Subcutaneous abdominal adipose tissue (tissue), 5 donors: ENCODE results near the gene CD1C.
"Not testable (repeated sequence)": the region's sequence is repeated elsewhere in the genome, so short reads cannot be mapped to it uniquely, and the experiment has no call there.

Experiments used
- H3K27ac ChIP-seq: one replicate; pipeline ENCODE4 v1.7.0; 2013; ENCODE audit warnings: low read depth, mild to moderate bottlenecking, inconsistent platforms, low read length, moderate library complexity
- H3K27me3 ChIP-seq, 5 donors: one replicate each; pipeline ENCODE4 v1.7.0; 2013; ENCODE audit warnings: low read length in 5 of 5, inconsistent platforms in 1 of 5; ENCODE audit not compliant: control insufficient read depth in 5 of 5, insufficient read depth in 4 of 5
- H3K36me3 ChIP-seq, 5 donors: one replicate each; pipeline ENCODE4 v1.7.0; 2013; ENCODE audit warnings: low read length in 5 of 5; ENCODE audit not compliant: control insufficient read depth in 5 of 5, insufficient read depth in 5 of 5
- H3K4me1 ChIP-seq, 5 donors: one replicate each; pipeline ENCODE4 v1.7.0; 2013; ENCODE audit warnings: low read length in 5 of 5, mild to moderate bottlenecking in 3 of 5, moderate library complexity in 1 of 5; ENCODE audit not compliant: control insufficient read depth in 5 of 5, insufficient read depth in 5 of 5
- H3K4me3 ChIP-seq, 5 donors: one replicate each; pipeline ENCODE4 v1.7.0; 2013; ENCODE audit warnings: low read length in 5 of 5, low read depth in 1 of 5
- H3K9ac ChIP-seq, 5 donors: one replicate each; pipeline ENCODE4 v1.7.0; 2013; ENCODE audit warnings: low read length in 5 of 5, mild to moderate bottlenecking in 4 of 5, moderate library complexity in 3 of 5
- H3K9me3 ChIP-seq, 5 donors: one replicate each; pipeline ENCODE4 v1.7.0; 2013; ENCODE audit warnings: low read length in 5 of 5; ENCODE audit not compliant: control insufficient read depth in 5 of 5
- donor health status: healthy.
- donor health status: healthy.
- donor health status: healthy.
- donor health status: healthy.
- donor health status: healthy.

The CD1C gene

GRCh38 chr1:158289811-158290210, at the start of gene CD1C:
CD1C (plus strand) TSS chr1:158289923; CDS start chr1:158290065, 142 bp downstream.
- Histone ChIP-seq H3K9ac (no peak within 1 kb of the TSS), H3K36me3 (no peaks in the 10 kb centered on the region), H3K4me1 (peaks cover 0 to 23% (median 4%) of the 10 kb centered on the region in 5 donors), H3K4me3 (no peak within 1 kb of the TSS), H3K27ac (no peak within 1 kb of the TSS), H3K27me3 (no peaks in the 10 kb centered on the region), H3K9me3 (no peaks in the 10 kb centered on the region)

- Histone ChIP-seq H3K4me3 (no peak overlapping the region), H3K4me1 (peaks cover 0 to 11% (median 0%) of the 10 kb centered on the region in 5 donors), H3K27ac (no peak overlapping the region), H3K27me3 (no peaks in the 10 kb centered on the region), H3K9me3 (peaks cover 0 to 3% (median 0%) of the 10 kb centered on the region in 5 donors), H3K9ac (no peak overlapping the region), H3K36me3 (no peaks in the 10 kb centered on the region)
Measured at GRCh38 chr1:158246650-158247049, 43.1 kb upstream of the CD1C start.

- Histone ChIP-seq H3K4me1 (peaks cover 0 to 11% (median 0%) of the 10 kb centered on the region in 5 donors), H3K9ac (no peak overlapping the region), H3K4me3 (no peak overlapping the region), H3K27ac (no peak overlapping the region), H3K36me3 (no peaks in the 10 kb centered on the region), H3K9me3 (peaks cover 0 to 1% (median 0%) of the 10 kb centered on the region in 5 donors), H3K27me3 (no peaks in the 10 kb centered on the region)
Measured at GRCh38 chr1:158248118-158248517, 41.6 kb upstream of the CD1C start.

GRCh38 chr1:158248771-158249170, 41.0 kb upstream of the CD1C start:
- H3K4me1 ChIP-seq: peaks cover 0 to 11% (median 0%) of the 10 kb centered on the region in 5 donors
- H3K36me3 ChIP-seq: no peaks in the 10 kb centered on the region
- H3K4me3 ChIP-seq: no peak overlapping the region
- no peak overlapping the region for H3K9ac ChIP-seq
- no peaks in the 10 kb centered on the region for H3K27me3 ChIP-seq
- no peaks in the 10 kb centered on the region for H3K9me3 ChIP-seq
- no peak overlapping the region for H3K27ac ChIP-seq

DNA sequence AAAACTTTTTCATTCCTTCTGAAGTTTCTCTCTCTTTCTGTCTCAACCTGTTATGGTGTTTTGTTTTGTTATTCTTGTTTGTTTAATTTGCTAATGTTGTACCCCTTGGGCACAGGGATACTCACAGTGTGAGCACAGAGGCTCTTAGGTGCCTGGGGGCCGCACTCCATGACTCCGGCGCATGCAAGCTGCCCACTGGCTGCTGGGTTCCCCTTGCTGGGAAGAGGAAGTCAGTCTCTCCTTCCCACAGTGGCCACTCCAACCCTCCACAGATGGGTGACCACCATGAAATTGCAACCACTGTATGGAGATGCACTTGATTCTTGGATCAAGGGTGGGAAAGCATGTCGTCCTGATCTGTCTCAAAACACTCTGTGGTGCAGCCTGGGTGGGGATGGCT, 40.1 kb upstream of the CD1C start:
- Histone ChIP-seq H3K27me3 (no peaks in the 10 kb centered on the region), H3K4me3 (no peak overlapping the region), H3K9me3 (no peaks in the 10 kb centered on the region), H3K36me3 (no peaks in the 10 kb centered on the region), H3K4me1 (peaks cover 0 to 11% (median 0%) of the 10 kb centered on the region in 5 donors), H3K9ac (no peak overlapping the region), H3K27ac (no peak overlapping the region)

DNA sequence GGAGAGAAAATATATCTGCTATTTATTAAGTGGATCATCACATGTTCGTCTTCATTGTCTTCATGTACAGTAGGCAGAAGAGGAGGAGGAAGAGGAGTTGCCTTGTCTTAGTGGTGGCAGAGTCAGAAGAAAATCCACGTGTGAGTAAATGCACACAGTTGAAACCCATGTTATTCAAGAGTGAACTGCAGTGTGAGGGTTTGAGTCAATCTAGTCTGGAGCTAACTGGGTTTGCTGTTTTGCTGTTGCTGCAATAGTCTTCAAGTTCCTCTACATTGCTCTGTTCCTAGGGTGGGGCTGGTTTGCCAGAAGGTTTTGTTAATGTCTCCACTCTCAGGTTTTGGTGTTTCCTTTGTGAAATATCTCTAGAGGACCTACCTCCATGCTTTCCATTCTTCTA, 38.6 kb upstream of the CD1C start:
- peaks cover 0 to 11% (median 0%) of the 10 kb centered on the region in 5 donors for H3K4me1 ChIP-seq
- H3K9me3 ChIP-seq: no peaks in the 10 kb centered on the region
- H3K36me3 ChIP-seq: no peaks in the 10 kb centered on the region
- no peak overlapping the region for H3K9ac ChIP-seq
- H3K27me3 ChIP-seq: peaks cover 0 to 2% (median 0%) of the 10 kb centered on the region in 5 donors
- H3K4me3 ChIP-seq: no peak overlapping the region
- H3K27ac ChIP-seq: no peak overlapping the region

- H3K27ac ChIP-seq: no peak overlapping the region
- H3K9ac ChIP-seq: no peak overlapping the region
- H3K27me3 ChIP-seq: peaks cover 0 to 2% (median 0%) of the 10 kb centered on the region in 5 donors
- H3K4me1 ChIP-seq: peaks cover 0 to 3% (median 0%) of the 10 kb centered on the region in 5 donors
- no peak overlapping the region for H3K4me3 ChIP-seq
- H3K36me3 ChIP-seq: no peaks in the 10 kb centered on the region
- H3K9me3 ChIP-seq: no peaks in the 10 kb centered on the region
Measured at GRCh38 chr1:158255656-158256055, 34.1 kb upstream of the CD1C start.

- H3K9me3 ChIP-seq, H3K36me3 ChIP-seq, H3K27me3 ChIP-seq, H3K4me3 ChIP-seq, H3K9ac ChIP-seq, H3K4me1 ChIP-seq, H3K27ac ChIP-seq: not testable (repeated sequence)
Measured at GRCh38 chr1:158256747-158257146, 33.0 kb upstream of the CD1C start.

GRCh38 chr1:158257888-158258287, 31.8 kb upstream of the CD1C start:
- Histone ChIP-seq H3K36me3 (no peaks in the 10 kb centered on the region), H3K4me1 (peaks cover 0 to 3% (median 0%) of the 10 kb centered on the region in 5 donors), H3K27me3 (peaks cover 0 to 2% (median 0%) of the 10 kb centered on the region in 5 donors), H3K27ac (no peak overlapping the region), H3K9me3 (no peaks in the 10 kb centered on the region), H3K4me3 (no peak overlapping the region), H3K9ac (no peak overlapping the region)

GRCh38 chr1:158259117-158259516, 30.6 kb upstream of the CD1C start:
- Histone ChIP-seq H3K9ac (no peak overlapping the region), H3K9me3 (no peaks in the 10 kb centered on the region), H3K27me3 (peaks cover 0 to 2% (median 0%) of the 10 kb centered on the region in 5 donors), H3K4me3 (no peak overlapping the region), H3K27ac (no peak overlapping the region), H3K36me3 (no peaks in the 10 kb centered on the region), H3K4me1 (peaks cover 0 to 3% (median 0%) of the 10 kb centered on the region in 5 donors)

DNA sequence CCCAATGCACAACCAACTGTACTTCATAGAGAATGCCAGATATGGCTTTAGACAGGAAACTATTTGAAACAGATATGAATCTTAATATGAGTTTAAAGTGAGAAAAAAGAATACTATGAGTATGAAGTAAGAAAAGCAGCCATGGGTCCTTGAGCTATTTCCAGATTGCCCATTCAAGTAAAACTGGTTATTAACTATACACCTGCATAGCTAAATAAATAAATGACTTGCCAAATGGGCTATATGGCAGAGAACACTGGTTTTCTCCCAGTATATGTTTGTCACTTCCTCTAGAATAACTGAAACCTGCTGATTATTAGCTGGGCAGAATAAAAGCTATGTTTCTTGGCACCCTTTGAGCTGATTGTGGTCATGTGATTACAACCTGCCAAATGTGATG, 17.0 kb upstream of the CD1C start:
- peaks cover 0 to 3% (median 0%) of the 10 kb centered on the region in 5 donors for H3K9me3 ChIP-seq
- no peaks in the 10 kb centered on the region for H3K27me3 ChIP-seq
- H3K4me1 ChIP-seq: no peaks in the 10 kb centered on the region
- no peak overlapping the region for H3K4me3 ChIP-seq
- H3K27ac ChIP-seq: no peak overlapping the region
- H3K36me3 ChIP-seq: no peaks in the 10 kb centered on the region
- no peak overlapping the region for H3K9ac ChIP-seq
